Smooth muscle cell (in vitro differentiated cells): ENCODE results near the gene CWC22. TPM values are rescaled to one million over a fixed set of nuclear protein-coding genes. Genes with fewer than 3 reads are reported as not detected.

Experiments used
- DNase-seq: peaks from one replicate; lab custom pipeline; 2025; ENCODE audit not compliant: unreplicated experiment; lab: John Stamatoyannopoulos, UW
- H2AFZ ChIP-seq: fragments of 200-600 bp; sonication (generic); 2 replicates; pipeline ENCODE4 v1.6.0; 2016; ENCODE audit warnings: antibody characterized with exemption, low read depth, mild to moderate bottlenecking
- H3F3A ChIP-seq: fragments of 200-600 bp; sonication (generic); 2 replicates; pipeline ENCODE4 v1.6.0; 2017; ENCODE audit warnings: antibody characterized with exemption, low read depth
- H3K27ac ChIP-seq: fragments of 200-600 bp; sonication (generic); 2 replicates; pipeline ENCODE4 v1.5.1; 2016; ENCODE audit warnings: low read depth, mild to moderate bottlenecking
- H3K27me3 ChIP-seq: fragments of 200-600 bp; sonication (generic); 2 replicates; pipeline ENCODE4 v1.6.1; 2016; ENCODE audit warnings: low read depth, mild to moderate bottlenecking
- H3K36me3 ChIP-seq: fragments of 200-600 bp; sonication (generic); 2 replicates; pipeline ENCODE4 v1.5.1; 2016; ENCODE audit warnings: low read depth
- H3K4me1 ChIP-seq: fragments of 200-600 bp; sonication (generic); 2 replicates; pipeline ENCODE4 v1.5.1; 2016; ENCODE audit warnings: low read depth
- H3K4me2 ChIP-seq: fragments of 200-600 bp; sonication (generic); 2 replicates; pipeline ENCODE4 v1.6.0; 2016; ENCODE audit warnings: mild to moderate bottlenecking
- H3K4me3 ChIP-seq: fragments of 200-600 bp; sonication (generic); 2 replicates; pipeline ENCODE4 v1.5.1; 2016; ENCODE audit warnings: mild to moderate bottlenecking
- H3K79me2 ChIP-seq: fragments of 200-600 bp; sonication (generic); 2 replicates; pipeline ENCODE4 v1.6.0; 2016; ENCODE audit warnings: low read depth, mild to moderate bottlenecking
- H3K9ac ChIP-seq: fragments of 200-600 bp; sonication (generic); 2 replicates; pipeline ENCODE4 v1.6.0; 2016; ENCODE audit warnings: low read depth
- H3K9me3 ChIP-seq: fragments of 200-600 bp; sonication (generic); replicated peaks from 2 replicates; pipeline ENCODE4 v1.5.1; 2016; ENCODE audit warnings: low read depth
- H4K20me1 ChIP-seq: fragments of 200-600 bp; sonication (generic); 2 replicates; pipeline ENCODE4 v1.6.0; 2016; ENCODE audit warnings: low read depth
- CTCF ChIP-seq: fragments of 200-600 bp; sonication (generic); IDR thresholded peaks from 2 replicates; pipeline ENCODE4 v1.5.1; 2017; ENCODE audit warnings: borderline replicate concordance, mild to moderate bottlenecking, antibody characterized with exemption; ENCODE audit not compliant: insufficient read depth, poor library complexity, severe bottlenecking
- WGBS: methylation state at CpG from one replicate; pipeline ENCODE4 v1.1.7; 2016; ENCODE audit warnings: low lambda C conversion rate; 5-methylcytosine and 5-hydroxymethylcytosine counted together
- polyA plus RNA-seq: library from polyadenylated mRNA; unstranded; fragments of >200 nt; fragmentation: Nextera tagmentation; extraction: Ambion mirVana; gene quantifications from 2 replicates; pipeline ENCODE4 v1.2.1, GENCODE V29; 2016
- total RNA-seq: library from RNA; depleted of rRNA; stranded (reverse); fragments of >200 nt; gene quantifications from 2 replicates; pipeline ENCODE4 v1.2.3, GENCODE V29; 2014

Gene CWC22
- total and polyA plus RNA-seq, 2 experiments from 2014 or later = 16.5 to 17.3 TPM

- H3K27me3 ChIP-seq = no peaks in the 10 kb centered on the region
- no peak for TF ChIP-seq CTCF
- H4K20me1 ChIP-seq = peaks cover 5% of the 10 kb centered on the region
- H2AFZ ChIP-seq = no peak overlapping the region
- peaks cover 40% of the 10 kb centered on the region for H3K36me3 ChIP-seq
- no peak overlapping the region for H3K4me2 ChIP-seq
- H3K9me3 ChIP-seq = peaks cover 4% of the 10 kb centered on the region
- DNase-seq = no peak
- H3K79me2 ChIP-seq = no peaks in the 10 kb centered on the region
- H3F3A ChIP-seq = no peaks in the 10 kb centered on the region
- 75% methylated on average over 5 of the region's 5 CpGs for WGBS
- no peak overlapping the region for H3K9ac ChIP-seq
- no peaks in the 10 kb centered on the region for H3K4me1 ChIP-seq
- H3K27ac ChIP-seq = no peak overlapping the region
- no peak overlapping the region for H3K4me3 ChIP-seq
Observed at GRCh38 chr2:179950391-179950790, 56.7 kb downstream of the CWC22 start.

GRCh38 chr2:179949438-179949837, 57.7 kb downstream of the CWC22 start:
- 65% methylated on average over 3 of the region's 3 CpGs for WGBS

GRCh38 chr2:179948058-179948457, 59.0 kb downstream of the CWC22 start:
- DNase-seq = no peak
- Histone ChIP-seq H3K4me1 (no peaks in the 10 kb centered on the region), H3K4me2 (no peak overlapping the region), H3K79me2 (no peaks in the 10 kb centered on the region), H3K4me3 (no peak overlapping the region), H2AFZ (no peak overlapping the region), H3K36me3 (peaks cover 28% of the 10 kb centered on the region), H3K9me3 (peaks cover 4% of the 10 kb centered on the region), H3K27ac (no peak overlapping the region), H3K9ac (no peak overlapping the region), H3F3A (no peaks in the 10 kb centered on the region), H4K20me1 (peaks cover 5% of the 10 kb centered on the region), H3K27me3 (no peaks in the 10 kb centered on the region)
- WGBS = 88% methylated on average over 1 of the region's 1 CpG
- TF ChIP-seq CTCF = no peak

More at GRCh38 chr2:179949438-179949837, 57.7 kb downstream of the CWC22 start:
- TF ChIP-seq CTCF = no peak
- no peak overlapping the region for H3K4me3 ChIP-seq
- no peaks in the 10 kb centered on the region for H3F3A ChIP-seq
- H3K79me2 ChIP-seq = no peaks in the 10 kb centered on the region
- no peak for DNase-seq
- H3K27ac ChIP-seq = no peak overlapping the region
- H3K27me3 ChIP-seq = no peaks in the 10 kb centered on the region
- peaks cover 42% of the 10 kb centered on the region for H3K36me3 ChIP-seq
- H3K4me1 ChIP-seq = no peaks in the 10 kb centered on the region
- no peak overlapping the region for H3K9ac ChIP-seq
- peaks cover 5% of the 10 kb centered on the region for H4K20me1 ChIP-seq
- H3K4me2 ChIP-seq = no peak overlapping the region
- peaks cover 4% of the 10 kb centered on the region for H3K9me3 ChIP-seq
- H2AFZ ChIP-seq = no peak overlapping the region

- TF ChIP-seq CTCF = no peak
Observed at GRCh38 chr2:179946810-179947615, 60.1 kb downstream of the CWC22 start.

More at GRCh38 chr2:179946810-179947615, 60.1 kb downstream of the CWC22 start:
- Histone ChIP-seq H3K9me3 (no peaks in the 10 kb centered on the region), H3K4me2 (no peak overlapping the region), H3K36me3 (peaks cover 23% of the 10 kb centered on the region), H3K4me1 (no peaks in the 10 kb centered on the region), H3K27me3 (no peaks in the 10 kb centered on the region), H3K79me2 (no peaks in the 10 kb centered on the region), H3K27ac (no peak overlapping the region), H3K9ac (no peak overlapping the region), H3K4me3 (no peak overlapping the region), H4K20me1 (peaks cover 5% of the 10 kb centered on the region), H2AFZ (no peak overlapping the region), H3F3A (no peaks in the 10 kb centered on the region)
- DNase-seq = no peak
- 91% methylated on average over 4 of the region's 4 CpGs for WGBS
